ENCODE measurements around the gene ARID2. TPM values are rescaled to one million over a fixed set of nuclear protein-coding genes. Genes with fewer than 3 reads are reported as not detected.

ARID2 gene
- total and polyA plus RNA-seq, 4 donors = 1.8 to 17.8 (median 13.2) TPM

DNA sequence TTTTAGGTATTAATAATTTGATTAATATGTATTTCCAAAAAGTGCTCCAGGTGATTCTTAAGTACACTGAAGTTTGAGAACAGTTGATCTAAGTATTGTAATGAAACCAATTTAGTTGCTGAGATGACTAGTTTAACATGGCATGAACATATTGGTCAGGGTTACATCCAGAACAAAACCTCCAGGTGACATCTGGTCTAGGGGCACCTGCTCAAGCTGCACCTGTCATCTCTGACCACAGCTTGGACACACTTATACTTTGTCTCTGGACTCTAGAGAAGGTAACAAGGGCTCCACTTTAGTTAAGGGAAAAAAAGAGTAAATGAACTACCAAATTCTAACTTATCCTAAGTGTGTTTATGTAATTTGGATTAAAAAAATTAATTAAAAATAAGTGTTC lies 8.1 kb downstream of the ARID2 start:
- H3K36me3 ChIP-seq (ENCODE audit: control insufficient read depth in 4 of 4, insufficient read depth in 3 of 4, low read depth in 1 of 4, low read length in 3 of 4) = peaks cover 0 to 4% (median 0%) of the 10 kb centered on the region in 4 donors

DNA sequence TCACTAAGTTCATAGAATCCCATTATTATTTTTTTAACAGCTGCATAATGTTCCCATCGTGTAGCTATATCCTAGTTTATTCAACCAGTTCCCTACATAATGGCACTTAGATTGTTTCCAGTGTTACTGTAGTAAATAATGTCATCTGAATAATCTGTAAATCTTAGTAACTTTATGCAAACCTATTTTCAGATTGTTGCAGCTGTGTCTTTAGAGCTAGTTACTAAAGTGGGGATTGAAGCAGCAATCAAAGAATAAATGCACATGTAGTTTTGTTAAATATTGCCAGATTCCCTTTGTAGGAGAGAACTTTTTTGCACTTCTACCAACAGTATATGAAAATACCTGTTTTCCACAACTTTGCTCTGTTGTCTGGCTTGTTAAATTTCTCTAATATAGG lies 13.1 kb downstream of the ARID2 start:
- Histone ChIP-seq H3K4me1 (ENCODE audit: control insufficient read depth in 4 of 4, insufficient read depth in 4 of 4, low read length in 3 of 4) (peaks cover 1 to 12% (median 3%) of the 10 kb centered on the region in 4 donors), H3K27ac (ENCODE audit: low read depth in 1 of 2, low read length in 2 of 2) (no peak overlapping the region), H3K36me3 (ENCODE audit: control insufficient read depth in 4 of 4, insufficient read depth in 3 of 4, low read depth in 1 of 4, low read length in 3 of 4) (no peaks in the 10 kb centered on the region), H3K9ac (ENCODE audit: low read depth in 1 of 2, low read length in 2 of 2) (no peak overlapping the region), H3K4me3 (ENCODE audit: low read depth in 1 of 3, low read length in 3 of 3) (no peak overlapping the region), H3K27me3 (ENCODE audit: control insufficient read depth in 4 of 4, insufficient read depth in 4 of 4, low read length in 3 of 4) (no peaks in the 10 kb centered on the region), H3K9me3 (ENCODE audit: control insufficient read depth in 4 of 4, low read length in 3 of 4) (no peaks in the 10 kb centered on the region)
- no peak for DNase-seq (ENCODE audit: low spot score)
- 97% methylated on average over 1 of the region's 1 CpG for WGBS
- TF ChIP-seq, protein P1, sequence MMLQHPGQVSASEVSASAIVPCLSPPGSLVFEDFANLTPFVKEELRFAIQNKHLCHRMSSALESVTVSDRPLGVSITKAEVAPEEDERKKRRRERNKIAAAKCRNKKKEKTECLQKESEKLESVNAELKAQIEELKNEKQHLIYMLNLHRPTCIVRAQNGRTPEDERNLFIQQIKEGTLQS (IDR thresholded peaks at IDR 0.05) = no peak
- TF ChIP-seq, protein P2, sequence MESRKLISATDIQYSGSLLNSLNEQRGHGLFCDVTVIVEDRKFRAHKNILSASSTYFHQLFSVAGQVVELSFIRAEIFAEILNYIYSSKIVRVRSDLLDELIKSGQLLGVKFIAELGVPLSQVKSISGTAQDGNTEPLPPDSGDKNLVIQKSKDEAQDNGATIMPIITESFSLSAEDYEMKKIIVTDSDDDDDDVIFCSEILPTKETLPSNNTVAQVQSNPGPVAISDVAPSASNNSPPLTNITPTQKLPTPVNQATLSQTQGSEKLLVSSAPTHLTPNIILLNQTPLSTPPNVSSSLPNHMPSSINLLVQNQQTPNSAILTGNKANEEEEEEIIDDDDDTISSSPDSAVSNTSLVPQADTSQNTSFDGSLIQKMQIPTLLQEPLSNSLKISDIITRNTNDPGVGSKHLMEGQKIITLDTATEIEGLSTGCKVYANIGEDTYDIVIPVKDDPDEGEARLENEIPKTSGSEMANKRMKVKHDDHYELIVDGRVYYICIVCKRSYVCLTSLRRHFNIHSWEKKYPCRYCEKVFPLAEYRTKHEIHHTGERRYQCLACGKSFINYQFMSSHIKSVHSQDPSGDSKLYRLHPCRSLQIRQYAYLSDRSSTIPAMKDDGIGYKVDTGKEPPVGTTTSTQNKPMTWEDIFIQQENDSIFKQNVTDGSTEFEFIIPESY (IDR thresholded peaks at IDR 0.05) = no peak
- TF ChIP-seq HNF4A (conservative IDR thresholded peaks at IDR 0.05) (no peak), RAD21 (IDR thresholded peaks at IDR 0.05) (no peak), SP1 (IDR thresholded peaks at IDR 0.05) (no peak), TAF1 (conservative IDR thresholded peaks at IDR 0.05) (no peak)
- TF ChIP-seq, protein P3, sequence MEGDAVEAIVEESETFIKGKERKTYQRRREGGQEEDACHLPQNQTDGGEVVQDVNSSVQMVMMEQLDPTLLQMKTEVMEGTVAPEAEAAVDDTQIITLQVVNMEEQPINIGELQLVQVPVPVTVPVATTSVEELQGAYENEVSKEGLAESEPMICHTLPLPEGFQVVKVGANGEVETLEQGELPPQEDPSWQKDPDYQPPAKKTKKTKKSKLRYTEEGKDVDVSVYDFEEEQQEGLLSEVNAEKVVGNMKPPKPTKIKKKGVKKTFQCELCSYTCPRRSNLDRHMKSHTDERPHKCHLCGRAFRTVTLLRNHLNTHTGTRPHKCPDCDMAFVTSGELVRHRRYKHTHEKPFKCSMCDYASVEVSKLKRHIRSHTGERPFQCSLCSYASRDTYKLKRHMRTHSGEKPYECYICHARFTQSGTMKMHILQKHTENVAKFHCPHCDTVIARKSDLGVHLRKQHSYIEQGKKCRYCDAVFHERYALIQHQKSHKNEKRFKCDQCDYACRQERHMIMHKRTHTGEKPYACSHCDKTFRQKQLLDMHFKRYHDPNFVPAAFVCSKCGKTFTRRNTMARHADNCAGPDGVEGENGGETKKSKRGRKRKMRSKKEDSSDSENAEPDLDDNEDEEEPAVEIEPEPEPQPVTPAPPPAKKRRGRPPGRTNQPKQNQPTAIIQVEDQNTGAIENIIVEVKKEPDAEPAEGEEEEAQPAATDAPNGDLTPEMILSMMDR (IDR thresholded peaks at IDR 0.05; ENCODE audit: low read depth, low read length, missing input control) = no peak
- TF ChIP-seq, protein P4, sequence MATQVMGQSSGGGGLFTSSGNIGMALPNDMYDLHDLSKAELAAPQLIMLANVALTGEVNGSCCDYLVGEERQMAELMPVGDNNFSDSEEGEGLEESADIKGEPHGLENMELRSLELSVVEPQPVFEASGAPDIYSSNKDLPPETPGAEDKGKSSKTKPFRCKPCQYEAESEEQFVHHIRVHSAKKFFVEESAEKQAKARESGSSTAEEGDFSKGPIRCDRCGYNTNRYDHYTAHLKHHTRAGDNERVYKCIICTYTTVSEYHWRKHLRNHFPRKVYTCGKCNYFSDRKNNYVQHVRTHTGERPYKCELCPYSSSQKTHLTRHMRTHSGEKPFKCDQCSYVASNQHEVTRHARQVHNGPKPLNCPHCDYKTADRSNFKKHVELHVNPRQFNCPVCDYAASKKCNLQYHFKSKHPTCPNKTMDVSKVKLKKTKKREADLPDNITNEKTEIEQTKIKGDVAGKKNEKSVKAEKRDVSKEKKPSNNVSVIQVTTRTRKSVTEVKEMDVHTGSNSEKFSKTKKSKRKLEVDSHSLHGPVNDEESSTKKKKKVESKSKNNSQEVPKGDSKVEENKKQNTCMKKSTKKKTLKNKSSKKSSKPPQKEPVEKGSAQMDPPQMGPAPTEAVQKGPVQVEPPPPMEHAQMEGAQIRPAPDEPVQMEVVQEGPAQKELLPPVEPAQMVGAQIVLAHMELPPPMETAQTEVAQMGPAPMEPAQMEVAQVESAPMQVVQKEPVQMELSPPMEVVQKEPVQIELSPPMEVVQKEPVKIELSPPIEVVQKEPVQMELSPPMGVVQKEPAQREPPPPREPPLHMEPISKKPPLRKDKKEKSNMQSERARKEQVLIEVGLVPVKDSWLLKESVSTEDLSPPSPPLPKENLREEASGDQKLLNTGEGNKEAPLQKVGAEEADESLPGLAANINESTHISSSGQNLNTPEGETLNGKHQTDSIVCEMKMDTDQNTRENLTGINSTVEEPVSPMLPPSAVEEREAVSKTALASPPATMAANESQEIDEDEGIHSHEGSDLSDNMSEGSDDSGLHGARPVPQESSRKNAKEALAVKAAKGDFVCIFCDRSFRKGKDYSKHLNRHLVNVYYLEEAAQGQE (IDR thresholded peaks at IDR 0.05) = no peak

More for the DNA sequence above, 8.1 kb downstream of the ARID2 start:
- H3K27me3 ChIP-seq (ENCODE audit: control insufficient read depth in 4 of 4, insufficient read depth in 4 of 4, low read length in 3 of 4) = no peaks in the 10 kb centered on the region
- no peaks in the 10 kb centered on the region for H3K9me3 ChIP-seq (ENCODE audit: control insufficient read depth in 4 of 4, low read length in 3 of 4)
- H3K9ac ChIP-seq (ENCODE audit: low read depth in 1 of 2, low read length in 2 of 2) = no peak overlapping the region
- no peak for TF ChIP-seq EGR1 (IDR thresholded peaks at IDR 0.05; ENCODE audit: low read depth in 2 of 2)
- no peak for TF ChIP-seq TAF1 (conservative IDR thresholded peaks at IDR 0.05)
- no peak for TF ChIP-seq JUND (IDR thresholded peaks at IDR 0.05)
- TF ChIP-seq RAD21 (IDR thresholded peaks at IDR 0.05) = no peak
- TF ChIP-seq, protein P5, sequence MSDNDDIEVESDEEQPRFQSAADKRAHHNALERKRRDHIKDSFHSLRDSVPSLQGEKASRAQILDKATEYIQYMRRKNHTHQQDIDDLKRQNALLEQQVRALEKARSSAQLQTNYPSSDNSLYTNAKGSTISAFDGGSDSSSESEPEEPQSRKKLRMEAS (IDR thresholded peaks at IDR 0.05) = no peak
- TF ChIP-seq YY1 (IDR thresholded peaks at IDR 0.05) = no peak
- TF ChIP-seq HNF4A (conservative IDR thresholded peaks at IDR 0.05) = no peak
- TF ChIP-seq RXRA (IDR thresholded peaks at IDR 0.05) = no peak
- TF ChIP-seq, protein P3 (IDR thresholded peaks at IDR 0.05; ENCODE audit: low read depth, low read length, missing input control) = no peak
- no peak for TF ChIP-seq SP1 (IDR thresholded peaks at IDR 0.05)
- no peak for TF ChIP-seq HNF4G (IDR thresholded peaks at IDR 0.05)
- TF ChIP-seq, protein P4 (IDR thresholded peaks at IDR 0.05) = no peak
- DNase-seq (ENCODE audit: low spot score) = no peak
- peaks cover 0 to 6% (median 2%) of the 10 kb centered on the region in 4 donors for H3K4me1 ChIP-seq (ENCODE audit: control insufficient read depth in 4 of 4, insufficient read depth in 4 of 4, low read length in 3 of 4)
- no peak overlapping the region for H3K27ac ChIP-seq (ENCODE audit: low read depth in 1 of 2, low read length in 2 of 2)
- no peak overlapping the region for H3K4me3 ChIP-seq (ENCODE audit: low read depth in 1 of 3, low read length in 3 of 3)
